ENCODE data around the gene COX6A1. TPM values are rescaled to one million over a fixed set of nuclear protein-coding genes. Genes with fewer than 3 reads are reported as not detected.
A peak's percentile ranks its signal among the peaks of the same experiment; 100 is the strongest.
"Not testable (repeated sequence)": the region's sequence is repeated elsewhere in the genome, so short reads cannot be mapped to it uniquely, and the experiment has no call there.

COX6A1 gene
- total RNA-seq, 1 donor from 2014 or later = 296 TPM

- H3K4me1 Mint-ChIP-seq = peaks cover 25% of the 10 kb centered on the region
- no peak overlapping the region for H2AFZ ChIP-seq (replicated peaks)
- TF ChIP-seq EZH2 (IDR thresholded peaks at IDR 0.05) (no peak), CTCF (IDR thresholded peaks at IDR 0.05) (peak; percentile 77)
- peak; percentile 83 for DNase-seq (ENCODE audit: low spot score)
- no peak overlapping the region for H3K27ac Mint-ChIP-seq
- H3K79me2 ChIP-seq (ENCODE audit: low read depth) = peaks cover 59% of the 10 kb centered on the region
- H3F3A ChIP-seq (ENCODE audit: low read depth) = peaks cover 49% of the 10 kb centered on the region
- H3K4me3 Mint-ChIP-seq = peak overlapping the region; percentile 64
- H3K27ac ChIP-seq = no peak overlapping the region
- H4K20me1 ChIP-seq (ENCODE audit: low read depth) = peaks cover 18% of the 10 kb centered on the region
- no peaks in the 10 kb centered on the region for H3K36me3 ChIP-seq
- no peak overlapping the region for H3K9ac ChIP-seq
- H3K4me2 ChIP-seq = peak overlapping the region; percentile 50
- no peaks in the 10 kb centered on the region for H3K27me3 ChIP-seq
- peaks cover 13% of the 10 kb centered on the region for H3K36me3 Mint-ChIP-seq
- H3K27me3 Mint-ChIP-seq (ENCODE audit: insufficient read depth, low read depth) = peaks cover 3% of the 10 kb centered on the region
- peaks cover 15% of the 10 kb centered on the region for H3K4me1 ChIP-seq
- H3K4me3 ChIP-seq = peak overlapping the region; percentile 26
- H3K9me3 Mint-ChIP-seq = no peaks in the 10 kb centered on the region
- H3K9me3 ChIP-seq (ENCODE audit: low read depth) = no peaks in the 10 kb centered on the region
These were observed 1.8 kb downstream of the COX6A1 start for GRCh38 chr12:120439646-120440247.

- Histone ChIP-seq H4K20me1 (ENCODE audit: low read depth) (peaks cover 11% of the 10 kb centered on the region), H3K79me2 (ENCODE audit: low read depth) (peaks cover 90% of the 10 kb centered on the region), H3K4me1 (peaks cover 12% of the 10 kb centered on the region), H3K4me3 (peak overlapping the region; percentile 75), H3K27me3 (no peaks in the 10 kb centered on the region), H3K9ac (no peak overlapping the region), H3K4me2 (peak overlapping the region; percentile 90), H3K27ac (no peak overlapping the region), H3F3A (ENCODE audit: low read depth) (peaks cover 38% of the 10 kb centered on the region), H3K9me3 (ENCODE audit: low read depth) (no peaks in the 10 kb centered on the region), H3K36me3 (no peaks in the 10 kb centered on the region), H2AFZ (replicated peaks) (no peak overlapping the region)
- Mint-ChIP-seq H3K4me3 (peak overlapping the region; percentile 100), H3K9me3 (no peaks in the 10 kb centered on the region), H3K27ac (no peak overlapping the region), H3K4me1 (peaks cover 28% of the 10 kb centered on the region), H3K27me3 (ENCODE audit: insufficient read depth, low read depth) (peaks cover 5% of the 10 kb centered on the region), H3K36me3 (peaks cover 14% of the 10 kb centered on the region)
- DNase-seq (ENCODE audit: low spot score) = no peak
- TF ChIP-seq CTCF (IDR thresholded peaks at IDR 0.05) (no peak), EZH2phosphoT487 (IDR thresholded peaks at IDR 0.05) (no peak), EZH2 (IDR thresholded peaks at IDR 0.05) (no peak)
These were observed 6.8 kb downstream of the COX6A1 start for GRCh38 chr12:120444676-120445075.

GRCh38 chr12:120445911-120446843 lies 8.3 kb downstream of the COX6A1 start, which contains the start of the genes GATC and TRIAP1:
GATC (plus strand) TSS chr12:120446444; CDS start chr12:120446481, 37 bp downstream.
TRIAP1 (minus strand) TSS chr12:120446384; CDS start chr12:120446372, 12 bp downstream.
- Mint-ChIP-seq H3K27me3 (ENCODE audit: insufficient read depth, low read depth) (peaks cover 2% of the 10 kb centered on the region), H3K4me1 (peaks cover 24% of the 10 kb centered on the region), H3K36me3 (peaks cover 14% of the 10 kb centered on the region), H3K27ac (peak within 1 kb of the TSS; percentile 98), H3K4me3 (peak within 1 kb of the TSS; percentile 100), H3K9me3 (no peaks in the 10 kb centered on the region)
- peak within 1 kb of the TSS; percentile 71 for H3K9ac ChIP-seq
- peak within 1 kb of the TSS; percentile 46 for H3K27ac ChIP-seq
- peak within 1 kb of the TSS; percentile 75 for H3K4me3 ChIP-seq
- peaks cover 86% of the 10 kb centered on the region for H3K79me2 ChIP-seq (ENCODE audit: low read depth)
- H4K20me1 ChIP-seq (ENCODE audit: low read depth) = peaks cover 8% of the 10 kb centered on the region
- H3K27me3 ChIP-seq = no peaks in the 10 kb centered on the region
- H3K4me1 ChIP-seq = peaks cover 12% of the 10 kb centered on the region
- peak within 1 kb of the TSS; percentile 66 for H2AFZ ChIP-seq (replicated peaks)
- H3K4me2 ChIP-seq = peak within 1 kb of the TSS; percentile 90
- H3K36me3 ChIP-seq = no peaks in the 10 kb centered on the region
- no peak for TF ChIP-seq CTCF (IDR thresholded peaks at IDR 0.05)
- no peak for TF ChIP-seq EZH2phosphoT487 (IDR thresholded peaks at IDR 0.05)
- no peak for TF ChIP-seq EZH2 (IDR thresholded peaks at IDR 0.05)
- DNase-seq (ENCODE audit: low spot score) = peak; percentile 93
- peaks cover 38% of the 10 kb centered on the region for H3F3A ChIP-seq (ENCODE audit: low read depth)
- H3K9me3 ChIP-seq (ENCODE audit: low read depth) = no peaks in the 10 kb centered on the region

GRCh38 chr12:120446844-120447178 lies 8.9 kb downstream of the COX6A1 start:
- H3K9me3 Mint-ChIP-seq; H3K27ac Mint-ChIP-seq; H3K36me3 ChIP-seq; DNase-seq (ENCODE audit: low spot score); H3K27me3 ChIP-seq; H4K20me1 ChIP-seq (ENCODE audit: low read depth); H3K9me3 ChIP-seq (ENCODE audit: low read depth); H3K27me3 Mint-ChIP-seq (ENCODE audit: insufficient read depth, low read depth): not testable (repeated sequence)
- Histone ChIP-seq H2AFZ (replicated peaks) (peak overlapping the region; percentile 22), H3K4me2 (peak overlapping the region; percentile 90), H3K4me3 (peak overlapping the region; percentile 75), H3K79me2 (ENCODE audit: low read depth) (peaks cover 85% of the 10 kb centered on the region), H3K27ac (peak overlapping the region; percentile 46), H3F3A (ENCODE audit: low read depth) (peaks cover 38% of the 10 kb centered on the region), H3K9ac (peak overlapping the region; percentile 71), H3K4me1 (peaks cover 12% of the 10 kb centered on the region)
- peak overlapping the region; percentile 100 for H3K4me3 Mint-ChIP-seq
- H3K4me1 Mint-ChIP-seq = peaks cover 24% of the 10 kb centered on the region
- peaks cover 12% of the 10 kb centered on the region for H3K36me3 Mint-ChIP-seq

Measured in neural progenitor cell (in vitro differentiated cells).